DMS153 treated with DMSO at 0.1 percent for 48 hours (cell line): ENCODE results near the gene RIC1.
"Not testable (repeated sequence)": the region's sequence is repeated elsewhere in the genome, so short reads cannot be mapped to it uniquely, and the experiment has no call there.

Experiments used
- DNase-seq: peaks from one replicate; lab custom pipeline; 2025; ENCODE audit not compliant: unreplicated experiment; lab: John Stamatoyannopoulos, UW

RIC1 gene

GRCh38 chr9:5667391-5667790 is 38.5 kb downstream of the RIC1 start:
- no peak for DNase-seq

DNA sequence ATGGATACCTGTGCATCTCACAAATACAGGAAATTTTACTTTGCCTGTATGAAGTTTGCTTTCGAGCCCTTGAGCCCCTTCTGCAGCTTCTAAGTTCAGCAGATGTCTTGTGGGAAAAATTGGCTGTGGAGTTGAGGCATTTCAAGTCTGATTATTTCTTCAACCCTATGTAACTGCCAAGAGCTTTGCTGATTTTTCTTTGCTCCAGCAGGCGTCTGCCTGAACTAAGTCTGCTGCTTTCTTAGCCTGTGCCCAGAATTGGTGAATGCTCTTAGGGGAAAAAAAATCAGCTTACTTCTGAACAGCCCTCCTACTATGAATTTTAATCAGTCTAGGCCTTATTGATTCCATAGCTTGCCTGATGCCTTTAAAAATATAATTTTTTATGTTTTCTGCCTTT is 41.2 kb downstream of the RIC1 start:
- DNase-seq = no peak

DNA sequence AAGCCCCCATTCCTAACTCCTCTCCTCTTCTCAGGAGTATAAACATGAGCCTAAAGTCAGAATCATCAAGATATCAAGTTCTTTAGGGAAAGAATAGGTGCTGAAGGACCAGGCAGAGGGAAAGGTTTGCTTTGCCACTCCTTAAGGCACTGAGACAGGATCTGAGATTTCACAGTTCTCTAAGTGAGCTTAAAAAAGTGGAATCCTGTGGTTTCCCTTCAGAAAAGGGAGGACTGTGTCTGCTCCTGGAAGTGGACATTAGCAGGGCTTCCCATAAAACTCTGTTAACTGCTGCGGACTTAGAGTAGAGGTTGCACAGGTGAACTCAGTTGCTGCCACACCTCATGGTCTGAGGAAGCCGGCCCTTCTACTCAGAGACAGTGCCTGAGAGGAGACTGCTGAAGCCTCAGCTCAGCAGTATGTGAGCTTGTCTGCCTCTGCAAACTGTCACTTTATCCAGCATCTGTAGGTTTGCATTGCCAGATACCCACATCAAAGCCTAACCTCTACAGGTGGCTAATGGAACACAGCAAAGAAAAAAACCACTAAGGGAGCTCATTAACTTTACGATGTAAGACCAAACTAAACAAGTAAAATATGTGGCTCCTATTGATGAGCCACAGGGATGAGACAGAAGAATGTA is 42.9 kb downstream of the RIC1 start:
- DNase-seq = no peak

GRCh38 chr9:5675046-5675445 is 46.1 kb downstream of the RIC1 start:
- not testable (repeated sequence) for DNase-seq

DNA sequence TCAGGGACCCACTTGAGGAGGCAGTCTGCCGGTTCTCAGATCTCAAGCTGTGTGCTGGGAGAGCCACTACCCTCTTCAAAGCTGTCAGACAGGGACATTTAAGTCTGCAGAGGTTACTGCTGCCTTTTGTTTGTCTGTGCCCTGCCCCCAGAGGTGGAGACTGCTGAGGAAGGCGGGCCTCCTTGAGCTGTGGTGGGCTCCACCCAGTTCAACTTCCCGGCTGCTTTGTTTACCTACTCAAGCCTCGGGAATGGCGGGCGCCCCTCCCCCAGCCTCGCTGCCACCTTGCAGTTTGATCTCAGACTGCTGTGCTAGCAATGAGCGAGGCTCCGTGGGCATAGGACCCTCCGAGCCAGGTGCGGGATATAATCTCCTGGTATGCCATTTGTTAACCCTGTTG is 54.7 kb downstream of the RIC1 start:
- not testable (repeated sequence) for DNase-seq

DNA sequence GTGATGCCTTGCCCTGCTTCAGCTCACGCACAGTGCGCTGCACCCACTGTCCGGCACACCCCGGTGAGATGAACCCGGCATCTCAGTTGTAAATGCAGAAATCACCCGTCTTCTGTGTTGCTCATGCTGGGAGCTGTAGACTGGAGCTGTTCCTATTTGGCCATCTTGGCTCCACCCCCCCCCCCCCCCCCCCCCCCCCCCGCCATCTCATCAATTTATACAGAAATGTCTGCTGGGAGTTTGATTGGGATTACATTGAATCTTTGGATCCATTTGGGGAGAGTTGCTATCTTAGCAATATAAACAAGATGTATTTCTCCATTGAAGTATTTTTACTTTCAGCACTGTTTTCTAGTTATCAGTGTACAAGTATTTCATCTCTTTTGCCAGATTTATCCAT is 55.2 kb downstream of the RIC1 start:
- no peak for DNase-seq

GRCh38 chr9:5688109-5688508 is 59.2 kb downstream of the RIC1 start:
- no peak for DNase-seq

DNA sequence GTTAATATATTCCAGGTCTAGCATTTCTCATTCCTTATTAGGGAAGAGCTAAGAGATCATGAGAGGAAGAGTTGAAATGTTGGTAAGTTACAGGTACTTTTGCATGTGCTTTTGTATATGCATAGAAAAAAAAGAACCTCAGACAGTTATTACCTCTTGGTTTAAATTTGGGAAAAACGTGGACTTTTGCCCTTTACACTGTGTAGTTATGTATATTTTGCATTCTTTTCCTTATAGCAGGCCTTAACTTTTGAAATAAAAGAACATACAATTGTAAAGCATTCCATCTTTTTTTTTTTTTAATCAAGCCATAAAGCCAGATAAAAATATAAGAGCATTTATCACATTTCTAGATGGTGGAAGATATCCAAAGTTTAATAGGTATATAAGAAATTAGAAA is 61.4 kb downstream of the RIC1 start:
- DNase-seq = no peak

DNA sequence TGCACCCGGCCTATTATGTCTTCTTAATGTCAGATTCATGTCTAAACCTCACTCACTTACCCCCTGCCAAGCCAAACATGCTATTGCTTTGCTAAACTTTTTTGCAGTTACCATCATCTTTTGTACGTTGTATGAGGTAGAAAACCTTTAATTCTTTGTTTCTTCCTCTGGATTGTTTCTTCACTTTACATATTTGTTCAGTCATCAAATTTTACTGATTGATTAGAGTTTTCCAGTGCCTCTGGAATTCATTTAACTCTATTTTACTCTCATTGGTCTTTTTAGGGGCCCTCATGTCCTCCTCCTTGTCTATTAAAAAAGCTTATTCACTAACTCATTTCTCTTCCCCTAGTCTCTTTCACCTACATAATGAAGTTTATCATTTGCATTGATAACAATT is 67.0 kb downstream of the RIC1 start:
- no peak for DNase-seq

- no peak for DNase-seq
Measured at GRCh38 chr9:5696884-5697283, 68.0 kb downstream of the RIC1 start.

GRCh38 chr9:5698004-5698403 is 69.1 kb downstream of the RIC1 start:
- DNase-seq = no peak

- no peak for DNase-seq
Measured at GRCh38 chr9:5698810-5699556, 70.1 kb downstream of the RIC1 start.

GRCh38 chr9:5708414-5708813 is 79.5 kb downstream of the RIC1 start:
- no peak for DNase-seq

DNA sequence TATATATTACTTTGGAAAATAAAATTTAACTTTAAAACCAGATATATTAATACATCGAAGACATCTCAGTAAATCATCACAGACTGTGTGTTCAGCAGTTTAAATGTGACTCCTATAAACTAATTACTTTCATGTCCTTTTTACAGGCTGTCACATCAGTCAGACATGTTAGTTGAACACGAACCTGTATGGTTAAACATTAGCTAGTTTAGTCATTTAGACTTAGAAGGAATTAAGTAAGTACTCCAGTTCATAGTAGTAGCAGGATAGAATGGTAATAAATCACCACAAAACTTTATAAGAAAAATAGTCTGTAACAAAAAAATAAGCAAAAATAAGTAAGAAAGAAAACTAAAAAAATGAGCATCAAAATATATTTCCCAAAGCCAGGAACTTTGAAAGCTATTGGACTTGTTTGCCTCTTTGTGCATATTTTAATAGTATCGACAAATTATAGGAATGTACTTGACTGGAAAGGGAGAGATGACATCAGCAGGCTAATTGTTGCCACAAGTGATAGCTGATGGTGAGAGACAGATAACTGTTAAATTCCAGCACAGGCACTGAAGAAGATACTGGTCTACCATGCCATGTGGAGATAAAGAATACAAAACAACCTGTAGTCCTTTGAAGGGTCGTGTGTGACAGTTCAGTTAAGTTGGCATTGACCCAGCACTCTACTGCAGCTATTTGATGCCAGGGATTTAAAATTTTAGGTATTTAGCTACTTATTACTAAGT is 83.9 kb downstream of the RIC1 start:
- DNase-seq = no peak

DNA sequence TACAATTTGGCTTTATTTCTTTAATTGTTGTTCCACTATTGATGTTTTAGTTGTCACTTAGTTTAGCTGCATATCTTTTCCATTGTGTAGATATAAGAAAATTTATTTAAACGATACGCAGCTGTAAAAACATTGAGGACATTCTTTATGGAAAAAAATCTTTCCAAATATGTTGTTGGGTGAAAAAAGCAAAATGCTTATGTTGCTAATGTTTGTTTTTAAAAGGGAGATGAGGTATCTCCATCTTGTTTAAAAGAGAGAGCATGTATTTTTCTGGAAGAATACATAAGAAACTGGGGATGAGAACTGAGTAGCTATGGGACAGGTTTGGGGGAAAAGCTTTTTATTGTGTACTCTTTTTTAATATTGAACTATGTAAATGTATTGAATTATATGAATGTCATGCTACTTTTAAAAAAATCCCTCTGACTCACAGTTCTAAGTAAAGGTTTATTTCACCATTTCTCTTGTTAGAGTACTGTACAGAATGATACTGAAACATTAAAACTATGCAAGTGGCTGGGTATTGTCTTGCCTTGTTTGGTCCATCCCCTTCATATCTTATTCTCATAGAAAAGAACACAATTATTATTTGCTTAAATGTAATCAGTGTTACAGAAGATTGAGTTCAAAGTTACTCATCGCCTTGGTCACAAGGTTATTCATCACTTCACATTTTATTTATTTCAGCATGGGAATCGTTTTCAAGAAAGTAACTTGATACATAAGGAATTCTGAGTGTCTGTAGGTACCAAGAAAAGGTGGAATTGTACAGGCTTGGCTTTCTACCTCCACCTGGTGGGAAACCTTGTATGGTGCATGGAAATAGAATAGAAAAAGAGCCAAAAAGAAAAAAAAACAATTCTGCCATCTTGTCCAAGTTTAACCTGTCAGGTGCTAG is 85.8 kb downstream of the RIC1 start:
- no peak for DNase-seq

DNA sequence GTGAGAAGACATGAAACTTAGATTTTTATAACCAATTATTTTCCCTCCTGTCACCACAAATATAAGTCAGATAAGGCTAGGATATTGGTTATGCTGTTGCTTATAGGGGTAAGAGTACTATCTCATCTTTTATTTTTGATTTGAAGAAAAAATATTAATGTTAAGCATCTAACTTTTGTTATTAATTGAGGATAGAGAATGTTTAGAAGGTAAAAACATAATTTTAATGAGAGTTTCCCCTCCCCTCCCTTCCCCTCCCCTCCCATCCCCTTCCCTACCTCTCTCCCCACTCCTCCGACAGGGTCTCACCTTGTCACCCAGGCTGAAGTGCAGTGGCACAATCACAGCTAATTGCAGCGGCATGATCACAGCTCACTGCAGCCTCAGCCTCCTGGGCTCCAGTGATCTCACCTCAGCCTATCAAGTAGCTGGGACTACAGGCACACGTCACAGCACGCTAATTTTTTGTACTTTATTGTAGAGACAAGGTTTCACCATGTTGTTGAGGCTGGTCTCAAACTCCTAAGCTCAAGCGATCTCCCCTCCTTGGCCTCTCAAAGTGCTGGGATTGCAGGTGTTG is 86.7 kb downstream of the RIC1 start:
- DNase-seq = no peak

DNA sequence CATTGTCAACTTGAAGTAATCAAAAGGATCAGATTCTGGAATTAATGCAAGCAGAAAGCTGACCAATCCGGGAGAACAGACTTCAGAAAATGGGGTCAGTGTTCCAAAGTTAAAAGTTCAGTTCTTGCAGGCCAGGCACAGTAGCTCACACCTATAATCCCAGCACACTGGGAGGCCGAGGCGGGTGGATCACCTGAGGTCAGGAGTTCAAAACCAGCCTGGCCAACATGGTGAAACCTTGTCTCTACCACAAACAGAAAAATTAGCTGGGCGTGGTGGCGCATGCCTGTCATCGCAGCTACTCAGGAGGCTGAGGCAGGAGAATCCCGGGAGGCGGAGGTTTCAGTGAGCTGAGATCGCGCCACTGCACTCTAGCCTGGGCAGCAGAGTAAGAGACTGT is 88.5 kb downstream of the RIC1 start:
- DNase-seq = not testable (repeated sequence)

GRCh38 chr9:5718296-5719032 is 89.6 kb downstream of the RIC1 start:
- no peak for DNase-seq

DNA sequence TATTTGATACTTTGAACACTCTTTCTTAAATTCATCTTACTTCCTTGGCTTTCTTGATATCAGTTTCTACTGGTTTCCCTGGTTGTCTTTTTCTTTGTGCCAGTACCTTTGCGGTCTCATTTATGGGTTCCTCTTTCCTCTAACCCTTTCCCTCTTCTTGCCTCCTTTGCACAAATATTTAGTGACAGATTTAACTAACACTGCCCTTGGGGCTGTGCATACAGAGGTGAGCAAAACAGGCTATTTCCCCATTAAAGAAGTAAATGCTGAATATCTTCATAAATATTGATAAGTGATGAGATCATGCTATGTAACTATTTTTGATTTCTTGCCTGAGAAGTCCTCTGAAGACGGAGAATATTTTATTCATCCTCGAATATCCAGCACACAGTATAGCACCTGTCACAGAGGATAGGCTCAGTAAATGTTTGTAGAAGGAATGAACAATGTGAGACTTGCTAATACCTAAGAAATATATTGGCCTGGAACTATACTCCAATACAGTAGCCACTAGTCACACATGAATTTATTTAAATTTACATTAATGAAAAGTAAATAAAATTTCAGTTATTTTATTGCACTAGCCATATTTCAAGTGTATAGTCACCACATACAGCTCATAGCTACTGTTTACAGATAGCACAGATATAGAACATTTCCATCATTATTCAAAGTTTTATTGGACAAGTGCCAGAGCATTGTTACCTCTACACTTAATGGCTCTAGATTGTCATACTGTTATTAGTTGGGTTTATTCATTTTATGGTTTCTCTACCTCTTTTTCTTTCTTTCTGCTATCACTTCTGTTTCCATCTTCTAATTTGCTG is 90.4 kb downstream of the RIC1 start:
- DNase-seq = no peak
